Pancreas (tissue), 10 donors: ENCODE data around the gene SERPINH1. TPM values are rescaled to one million over a fixed set of nuclear protein-coding genes. Genes with fewer than 3 reads are reported as not detected.

Experiments
- ATAC-seq, 4 donors: fragments of 200-7000 bp; cut with Tn5 transposase; one replicate each; pipeline versions ENCODE4 v1.8.0 to v1.9.1; 2020; ENCODE audit warnings: mild to moderate bottlenecking in 4 of 4, moderate library complexity in 4 of 4
- DNase-seq, 6 donors: peaks; one replicate each; pipeline ENCODE4 v3.0.0-alpha.2; 2020
- FAIRE-seq: peaks from 2 replicates; lab custom pipeline; 2012; peaks lifted over from hg19 to GRCh38; lab: Jason Lieb, UNC
- H3K27ac ChIP-seq, 4 donors: fragments of 200-600 bp; sonication (generic); 1 replicate in 3 of 4; 2 replicates in 1 of 4; pipeline versions ENCODE4 v1.5.0 to v1.8.0; 2020
- H3K27me3 ChIP-seq, 4 donors: fragments of 200-600 bp; one replicate each; pipeline ENCODE4 v1.8.0; 2021
- H3K36me3 ChIP-seq, 3 donors: fragments of 200-600 bp; sonication (generic) in 1 of 3; one replicate each; pipeline versions ENCODE4 v1.5.0 to v1.8.0; 2020 to 2021
- H3K4me1 ChIP-seq, 3 donors: fragments of 200-600 bp; one replicate each; pipeline ENCODE4 v1.8.0; 2021
- H3K4me3 ChIP-seq, 4 donors: fragments of 200-600 bp; sonication (generic) in 2 of 4; one replicate each; pipeline versions ENCODE4 v1.5.0 to v1.8.0; 2020 to 2021
- H3K9me3 ChIP-seq, 4 donors: fragments of 200-600 bp; one replicate each; pipeline ENCODE4 v1.8.0; 2021
- WGBS, 2 donors: extraction: QIAGEN DNeasy Blood & Tissue Kit; methylation state at CpG; one replicate each; pipeline ENCODE4 v1.1.7; 2013; 5-methylcytosine and 5-hydroxymethylcytosine counted together
- intact Hi-C, 3 donors: fragments of 100-400 bp; cut with DNase I; formaldehyde crosslinking; loops; one replicate each; pipeline versions ENCODE4 v1.11.1 to v1.14.2; 2022
- polyA plus RNA-seq, 2 donors: library from polyadenylated mRNA; stranded (reverse); fragments of 200-250 nt; gene quantifications; one replicate each; pipeline ENCODE4 v1.2.3, GENCODE V29; 2013
- total RNA-seq, 6 donors: library from RNA; stranded (reverse); fragmentation: NEBNext Ultra II Directional in 4 of 6; extraction: Animal tissue kit (Norgen Biotek cat#: 25700) in 4 of 6; gene quantifications; one replicate each; pipeline versions ENCODE4 v1.2.1 to v1.2.4, GENCODE V29; 2021 to 2023
- TF ChIP-seq, protein P1 (sequence below), 4 donors: fragments of 200-600 bp; sonication (generic) in 3 of 4; IDR thresholded peaks; one replicate each; pipeline versions ENCODE4 v1.5.0 to v1.8.0; 2021; ENCODE audit warnings: antibody characterized with exemption in 4 of 4
- donor health status: healthy with polysubstance abuse.
- donor health status: DM: no; HTN: no; CAD: no; lungs with moderate emphysema.
- donor health status: DM: no; HTN: no; CAD: no.
- donor health status: control.
- donor health status: control.
- donor health status: Bipolar disorder and iron deficiency.
- donor health status: DM: yes; HTN: yes; CAD: no.
- donor health status: DM: no; HTN: no; CAD: no.
- donor health status: DM: no; HTN: no; CAD: no.
- donor health status: DM: yes; HTN: yes; CAD: no.

SERPINH1 gene
- total and polyA plus RNA-seq, 8 donors, result 9.3 to 87.7 (median 21.1) TPM

GRCh38 chr11:75589051-75589450 lies 27.0 kb downstream of the SERPINH1 start:
- Histone ChIP-seq H3K27ac (no peak overlapping the region), H3K4me1 (peaks cover 0 to 7% (median 0%) of the 10 kb centered on the region in 3 donors), H3K4me3 (no peak overlapping the region), H3K27me3 (no peaks in the 10 kb centered on the region), H3K9me3 (no peaks in the 10 kb centered on the region), H3K36me3 (no peaks in the 10 kb centered on the region)
- WGBS, 2 donors, result 84 to 92% methylated on average over 7 of the region's 7 CpGs
- DNase-seq (no peak), ATAC-seq (no peak), FAIRE-seq (no peak)
- TF ChIP-seq, protein P1, sequence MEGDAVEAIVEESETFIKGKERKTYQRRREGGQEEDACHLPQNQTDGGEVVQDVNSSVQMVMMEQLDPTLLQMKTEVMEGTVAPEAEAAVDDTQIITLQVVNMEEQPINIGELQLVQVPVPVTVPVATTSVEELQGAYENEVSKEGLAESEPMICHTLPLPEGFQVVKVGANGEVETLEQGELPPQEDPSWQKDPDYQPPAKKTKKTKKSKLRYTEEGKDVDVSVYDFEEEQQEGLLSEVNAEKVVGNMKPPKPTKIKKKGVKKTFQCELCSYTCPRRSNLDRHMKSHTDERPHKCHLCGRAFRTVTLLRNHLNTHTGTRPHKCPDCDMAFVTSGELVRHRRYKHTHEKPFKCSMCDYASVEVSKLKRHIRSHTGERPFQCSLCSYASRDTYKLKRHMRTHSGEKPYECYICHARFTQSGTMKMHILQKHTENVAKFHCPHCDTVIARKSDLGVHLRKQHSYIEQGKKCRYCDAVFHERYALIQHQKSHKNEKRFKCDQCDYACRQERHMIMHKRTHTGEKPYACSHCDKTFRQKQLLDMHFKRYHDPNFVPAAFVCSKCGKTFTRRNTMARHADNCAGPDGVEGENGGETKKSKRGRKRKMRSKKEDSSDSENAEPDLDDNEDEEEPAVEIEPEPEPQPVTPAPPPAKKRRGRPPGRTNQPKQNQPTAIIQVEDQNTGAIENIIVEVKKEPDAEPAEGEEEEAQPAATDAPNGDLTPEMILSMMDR (IDR thresholded peaks at IDR 0.05), result no peak
- intact Hi-C loops, result no loop called here

GRCh38 chr11:75589933-75590332 lies 27.9 kb downstream of the SERPINH1 start:
- FAIRE-seq, result no peak
- H3K4me1 ChIP-seq, result peaks cover 0 to 7% (median 0%) of the 10 kb centered on the region in 3 donors
- H3K27ac ChIP-seq, result no peak overlapping the region
- intact Hi-C loops, result no loop called here
- no peaks in the 10 kb centered on the region for H3K27me3 ChIP-seq
- no peak for DNase-seq
- H3K9me3 ChIP-seq, result no peaks in the 10 kb centered on the region
- TF ChIP-seq, protein P1 (IDR thresholded peaks at IDR 0.05), result no peak
- no peak overlapping the region for H3K4me3 ChIP-seq
- WGBS, 2 donors, result 70 to 90% methylated on average over 2 of the region's 2 CpGs
- ATAC-seq, result no peak
- H3K36me3 ChIP-seq, result no peaks in the 10 kb centered on the region

GRCh38 chr11:75591371-75591770 lies 29.3 kb downstream of the SERPINH1 start:
- 87 to 91% methylated on average over 8 of the region's 8 CpGs for WGBS, 2 donors
- no peak overlapping the region for H3K27ac ChIP-seq
- intact Hi-C loops, result no loop called here
- no peaks in the 10 kb centered on the region for H3K27me3 ChIP-seq
- H3K4me1 ChIP-seq, result peaks cover 0 to 7% (median 0%) of the 10 kb centered on the region in 3 donors
- no peaks in the 10 kb centered on the region for H3K9me3 ChIP-seq
- ATAC-seq, result no peak
- no peak for DNase-seq
- no peaks in the 10 kb centered on the region for H3K36me3 ChIP-seq
- TF ChIP-seq, protein P1 (IDR thresholded peaks at IDR 0.05), result no peak
- no peak overlapping the region for H3K4me3 ChIP-seq
- FAIRE-seq, result no peak

DNA sequence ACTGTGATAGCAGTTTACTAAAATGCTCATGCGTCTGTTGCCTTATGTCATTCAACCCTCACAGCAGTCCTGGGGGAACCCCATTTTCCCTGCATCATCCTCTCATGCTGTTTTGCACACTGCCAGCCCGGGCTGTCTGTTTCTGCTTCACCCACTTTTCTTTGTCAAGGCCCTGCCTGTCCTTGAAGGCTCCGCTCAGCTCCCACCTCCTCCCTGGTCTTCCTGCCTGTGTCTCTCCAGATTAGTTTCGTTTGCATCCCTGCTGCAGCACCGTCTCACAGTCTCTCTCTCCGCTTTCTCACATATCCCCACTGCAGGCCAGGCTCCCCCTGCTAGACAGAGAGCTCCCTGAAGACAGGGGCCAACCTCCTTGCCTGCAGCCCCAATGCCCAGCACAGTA lies 29.9 kb downstream of the SERPINH1 start:
- TF ChIP-seq, protein P1 (IDR thresholded peaks at IDR 0.05), result no peak
- H3K27me3 ChIP-seq, result no peaks in the 10 kb centered on the region
- no peak for ATAC-seq
- intact Hi-C loops, result no loop called here
- H3K36me3 ChIP-seq, result no peaks in the 10 kb centered on the region
- H3K9me3 ChIP-seq, result no peaks in the 10 kb centered on the region
- H3K4me3 ChIP-seq, result no peak overlapping the region
- H3K27ac ChIP-seq, result no peak overlapping the region
- DNase-seq, result no peak
- peaks cover 0 to 7% (median 0%) of the 10 kb centered on the region in 3 donors for H3K4me1 ChIP-seq
- FAIRE-seq, result no peak
- 79 to 87% methylated on average over 6 of the region's 6 CpGs for WGBS, 2 donors

- Histone ChIP-seq H3K36me3 (no peaks in the 10 kb centered on the region), H3K27ac (no peak overlapping the region), H3K4me1 (peaks cover 0 to 7% (median 0%) of the 10 kb centered on the region in 3 donors), H3K4me3 (no peak overlapping the region), H3K9me3 (no peaks in the 10 kb centered on the region), H3K27me3 (no peaks in the 10 kb centered on the region)
- FAIRE-seq (no peak), DNase-seq (peak in 1 of 6 donors; percentile 29), ATAC-seq (peak; percentile 38 to 80 (median 63))
- intact Hi-C loops, result no loop called here
- TF ChIP-seq, protein P1 (IDR thresholded peaks at IDR 0.05), result no peak
- WGBS, 2 donors, result 44 to 46% methylated on average over 2 of the region's 2 CpGs
These were observed 30.7 kb downstream of the SERPINH1 start for GRCh38 chr11:75592715-75593114.
